HepG2 (cell line): ENCODE data around the gene FAIM2. TPM values are rescaled to one million over a fixed set of nuclear protein-coding genes. Genes with fewer than 3 reads are reported as not detected.

Experiments
- ATAC-seq: fragments of 200-7000 bp; cut with Tn5 transposase; 3 replicates; pipeline ENCODE4 v1.9.1; 2020; ENCODE audit warnings: mild to moderate bottlenecking, moderate library complexity
- BruUV-seq: library from RNA; stranded (reverse); fragments of 400-500 nt; replicated peaks from 2 replicates; lab custom pipeline; 2021; lab: Mats Ljungman, UMichigan
- CTCF ChIA-PET: fragments of 300-600 bp; formaldehyde crosslinking; extraction: SDS; loops from one replicate; lab custom pipeline; 2021; ENCODE audit warnings: low total read pairs, inconsistent platforms, low intra/inter-chr PET ratio; lab: Yijun Ruan, JAX
- POLR2A ChIA-PET: fragments of 350-600 bp; sonication (Branson Sonifier 250); formaldehyde crosslinking; loops from one replicate; lab custom pipeline; 2020; ENCODE audit warnings: antibody characterized with exemption, inconsistent platforms; lab: Yijun Ruan, JAX
- DNase-seq: peaks from one replicate; pipeline ENCODE4 v3.0.0-alpha.2; 2015; ENCODE audit warnings: low spot score
- FAIRE-seq: peaks from 3 replicates; lab custom pipeline; 2011; peaks lifted over from hg19 to GRCh38; lab: Jason Lieb, UNC
- H2AFZ ChIP-seq: one replicate; pipeline ENCODE4 v1.6.1; 2011; ENCODE audit warnings: low read length, inconsistent platforms
- H3K27ac ChIP-seq: fragments of 300-600 bp; 3 replicates; pipeline ENCODE4 v1.8.0; 2011; ENCODE audit warnings: mixed run types, mild to moderate bottlenecking, mixed read lengths, low read length, inconsistent platforms; ENCODE audit not compliant: insufficient read depth; ENCODE audit errors: extremely low read length
- H3K27me3 ChIP-seq, 2 experiments: fragments of 200-600 bp in 1 of 2; 2 replicates in 1 of 2; 3 replicates in 1 of 2; pipeline versions ENCODE4 v1.6.0 to v1.8.0; 2011; ENCODE audit warnings: low read length in 2 of 2, mild to moderate bottlenecking in 2 of 2, moderate library complexity in 2 of 2, inconsistent platforms in 1 of 2; ENCODE audit not compliant: insufficient read depth in 2 of 2, control insufficient read depth in 1 of 2
- H3K36me3 ChIP-seq, 2 experiments: fragments of 200-600 bp in 1 of 2; replicated peaks in 1 of 2; 2 replicates in 1 of 2; 3 replicates in 1 of 2; pipeline versions ENCODE4 v1.5.1 to v1.8.0; 2011; ENCODE audit warnings: low read length in 2 of 2, inconsistent platforms in 1 of 2; ENCODE audit not compliant: insufficient read depth in 2 of 2, control insufficient read depth in 1 of 2
- H3K4me1 ChIP-seq: 2 replicates; pipeline ENCODE4 v1.5.1; 2012; ENCODE audit warnings: low read length, inconsistent platforms; ENCODE audit not compliant: insufficient read depth
- H3K4me2 ChIP-seq: 2 replicates; pipeline ENCODE4 v1.6.0; 2011; ENCODE audit warnings: low read depth, low read length, inconsistent platforms
- H3K4me3 ChIP-seq, 3 experiments: fragments of 200-600 bp in 1 of 3; sonication (generic), shearing (Covaris generic) in 1 of 3; replicated peaks in 1 of 3; 2 replicates each; pipeline ENCODE4 v1.5.1; 2011 to 2016; ENCODE audit warnings: low read length in 3 of 3, inconsistent platforms in 2 of 3, low read depth in 2 of 3, mild to moderate bottlenecking in 2 of 3, control low read depth in 1 of 3, mixed read lengths in 1 of 3; ENCODE audit not compliant: insufficient read depth in 1 of 3
- H3K79me2 ChIP-seq: one replicate; pipeline ENCODE4 v1.6.1; 2011; ENCODE audit warnings: low read length, inconsistent platforms; ENCODE audit not compliant: insufficient read depth
- H3K9ac ChIP-seq: 2 replicates; pipeline ENCODE4 v1.6.0; 2011; ENCODE audit warnings: mild to moderate bottlenecking, low read depth, low read length, inconsistent platforms; ENCODE audit not compliant: insufficient read depth
- H3K9me3 ChIP-seq: 2 replicates; pipeline ENCODE4 v1.5.1; 2012; ENCODE audit warnings: mild to moderate bottlenecking, low read length
- H4K20me1 ChIP-seq: 2 replicates; pipeline ENCODE4 v1.6.0; 2011; ENCODE audit warnings: inconsistent platforms, mild to moderate bottlenecking, low read length, moderate library complexity; ENCODE audit not compliant: insufficient read depth
- ATF4 ChIP-seq, 2 experiments: fragments of 450-650 bp in 1 of 2; sonication (generic) in 1 of 2; formaldehyde crosslinking; IDR thresholded peaks; 2 replicates each; pipeline versions ENCODE4 v1.5.0 to v1.8.0; 2020 to 2022; ENCODE audit warnings: mild to moderate bottlenecking in 1 of 2, missing genetic modification reagents in 1 of 2
- CEBPB ChIP-seq: IDR thresholded peaks from 2 replicates; pipeline ENCODE4 v1.6.1; 2011; ENCODE audit warnings: low read depth, low read length, improper control_type of control experiment, borderline replicate concordance
- CEBPG ChIP-seq: IDR thresholded peaks from 2 replicates; pipeline ENCODE4 v1.6.1; 2016
- SAP130 ChIP-seq: IDR thresholded peaks from 2 replicates; pipeline ENCODE4 v1.6.1; 2016; ENCODE audit warnings: low read depth
- SMC3 ChIP-seq: IDR thresholded peaks from 2 replicates; pipeline ENCODE4 v1.6.1; 2011; ENCODE audit warnings: low read length, improper control_type of control experiment
- THRA ChIP-seq: sonication (generic); formaldehyde crosslinking; IDR thresholded peaks from 2 replicates; pipeline ENCODE4 v1.4.0; 2020; ENCODE audit warnings: missing genetic modification reagents, borderline replicate concordance
- ZNF136 ChIP-seq: sonication (generic); formaldehyde crosslinking; IDR thresholded peaks from 2 replicates; pipeline ENCODE4 v1.8.1; 2022; ENCODE audit warnings: low read depth, mild to moderate bottlenecking, moderate library complexity, missing genetic modification reagents
- ZNF792 ChIP-seq: IDR thresholded peaks from 2 replicates; pipeline ENCODE4 v1.6.1; 2016
- ZNF816 ChIP-seq: sonication (generic); formaldehyde crosslinking; IDR thresholded peaks from 2 replicates; pipeline ENCODE4 v1.8.0; 2022; ENCODE audit warnings: missing genetic modification reagents, mild to moderate bottlenecking, borderline replicate concordance
- ZNF879 ChIP-seq: sonication (generic); formaldehyde crosslinking; IDR thresholded peaks from 2 replicates; pipeline ENCODE4 v1.8.1; 2023; ENCODE audit warnings: missing genetic modification reagents
- WGBS: methylation state at CpG from one replicate; pipeline ENCODE4 v1.1.6; 2017; ENCODE audit warnings: low lambda C conversion rate; 5-methylcytosine and 5-hydroxymethylcytosine counted together
- in situ Hi-C: cut with HindIII; loops from 2 replicates; pipeline ENCODE4 v1.10.0; 2017; ENCODE audit warnings: low pct_unique_long_range_greater_than_20kb; ENCODE audit not compliant: extremely low pct_ligation_motif_present
- intact Hi-C: fragments of 100-400 bp; cut with micrococcal nuclease; formaldehyde crosslinking; loops from one replicate; pipeline ENCODE4 v1.10.0; 2022; ENCODE audit not compliant: unreplicated experiment
- polyA plus RNA-seq, 8 experiments: library from polyadenylated mRNA; depleted of rRNA in 3 of 8; stranded (reverse) in 7 of 8; unstranded in 1 of 8; fragments of >200 nt; fragmentation: Illumina TruSeq in 4 of 8; extraction: Trizol in 4 of 8; gene quantifications; 2 replicates each; pipeline versions ENCODE4 v1.2.1 to v1.2.3, GENCODE V29; 2011 to 2016; ENCODE audit warnings: low read depth in 4 of 8, missing spikeins in 1 of 8, mixed read lengths in 1 of 8; ENCODE audit not compliant: insufficient read depth in 1 of 8
- total RNA-seq, 5 experiments: library from RNA; depleted of rRNA; stranded (reverse); fragments of >200 nt; fragmentation: Illumina TruSeq; extraction: Trizol; gene quantifications; 2 replicates each; pipeline ENCODE4 v1.2.3, GENCODE V29; 2016; ENCODE audit warnings: low read depth in 1 of 5

Gene FAIM2
- total and polyA plus RNA-seq, 2 of the 13 experiments (the other 11 are each of a cell fraction or from before 2014, with no cell fraction given) = not detected

GRCh38 chr12:49838973-49839633, 64.6 kb downstream of the FAIM2 start (continued):
- TF ChIP-seq THRA (0 out of 2 replicates have a peak, but pooled peaks have one; percentile 14), SMC3 (peak; percentile 88), SAP130 (CRISPR knock-in tag) (0 out of 2 replicates have a peak, but pooled peaks have one; percentile 9), ZNF792 (no peak), ZNF136 (CRISPR knock-in tag) (no peak), ZNF816 (CRISPR knock-in tag) (no peak)

GRCh38 chr12:49832836-49833421, 70.8 kb downstream of the FAIM2 start:
- H3K4me1 ChIP-seq = peaks cover 29% of the 10 kb centered on the region
- FAIRE-seq (no peak), ATAC-seq (no peak), DNase-seq (no peak)
- intact Hi-C loops (no loop called here), in situ Hi-C loops (loop anchor here (10.0 kb wide), 1 partner anchor 58 kb away; no protein-coding TSS in a partner anchor)
- H4K20me1 ChIP-seq = no peaks in the 10 kb centered on the region
- H3K4me3 ChIP-seq = no peak overlapping the region
- no peak overlapping the region for H3K9ac ChIP-seq
- CTCF ChIA-PET = no interaction called here
- no peaks in the 10 kb centered on the region for H3K27me3 ChIP-seq
- H3K27ac ChIP-seq = no peak overlapping the region
- no peak overlapping the region for H3K4me2 ChIP-seq
- no TSS peak for BruUV-seq
- H2AFZ ChIP-seq = no peak overlapping the region
- H3K36me3 ChIP-seq = no peaks in the 10 kb centered on the region
- TF ChIP-seq ZNF879 (no peak), ATF4 (CRISPR knock-in tag; IDR thresholded peaks at IDR 0.05) (peak in 1 of 2 experiments; percentile 85; a peak in 2 of 4 replicates), CEBPG (CRISPR knock-in tag) (peak; percentile 30; the same call in 1 of the 2 replicates), CEBPB (peak; percentile 51; the same call in 1 of the 2 replicates)
- TF ChIP-seq, all 625 proteins: peak for 3
- Histone ChIP-seq H3K9me3 (no peaks in the 10 kb centered on the region), H3K79me2 (no peaks in the 10 kb centered on the region)
- WGBS = 31% methylated on average over 5 of the region's 5 CpGs
- POLR2A ChIA-PET = interaction anchor here (0.8 to 2.7 kb wide), 3 partner anchors 9 to 32 kb away, joined by 3 to 7 read pairs (median 3); partner anchors contain the start of gene BCDIN3D
